H9 (cell line): ENCODE data around the gene BHLHE23. TPM values are rescaled to one million over a fixed set of nuclear protein-coding genes. Genes with fewer than 3 reads are reported as not detected.

Source experiments
- DNase-seq: peaks from one replicate; pipeline ENCODE4 v3.0.0-alpha.2; 2017
- H2AFZ ChIP-seq: one replicate; pipeline ENCODE4 v1.6.1; 2013; ENCODE audit warnings: mild to moderate bottlenecking, low read length, control low read depth, moderate library complexity
- H2AK5ac ChIP-seq: 2 replicates; pipeline ENCODE4 v1.6.1; 2013; ENCODE audit warnings: low read length, control low read depth, mixed read lengths; ENCODE audit not compliant: insufficient read length
- H2BK120ac ChIP-seq: one replicate; pipeline ENCODE4 v1.6.1; 2013; ENCODE audit warnings: low read depth, mild to moderate bottlenecking, low read length, control low read depth, inconsistent platforms; ENCODE audit not compliant: poor library complexity, severe bottlenecking
- H2BK12ac ChIP-seq: 2 replicates; pipeline ENCODE4 v1.6.1; 2013; ENCODE audit warnings: low read length, control low read depth, mixed read lengths, low read depth; ENCODE audit not compliant: insufficient read length
- H2BK15ac ChIP-seq: 2 replicates; pipeline ENCODE4 v1.6.1; 2013; ENCODE audit warnings: low read depth, low read length, control low read depth
- H2BK20ac ChIP-seq: one replicate; pipeline ENCODE4 v1.6.1; 2013; ENCODE audit warnings: low read depth, mild to moderate bottlenecking, low read length, control low read depth, inconsistent platforms; ENCODE audit not compliant: poor library complexity, severe bottlenecking
- H2BK5ac ChIP-seq: 2 replicates; pipeline ENCODE4 v1.6.1; 2013; ENCODE audit warnings: low read length, control low read depth, mixed read lengths; ENCODE audit not compliant: insufficient read length
- H3K14ac ChIP-seq: 2 replicates; pipeline ENCODE4 v1.6.1; 2013; ENCODE audit warnings: low read length, control low read depth; ENCODE audit not compliant: insufficient read depth
- H3K18ac ChIP-seq: 2 replicates; pipeline ENCODE4 v1.6.1; 2013; ENCODE audit warnings: low read depth, mild to moderate bottlenecking, mixed read lengths, low read length, control low read depth; ENCODE audit not compliant: insufficient read length
- H3K23ac ChIP-seq: 2 replicates; pipeline ENCODE4 v1.6.1; 2013; ENCODE audit warnings: low read length, control low read depth, mixed read lengths, low read depth; ENCODE audit not compliant: insufficient read length
- H3K23me2 ChIP-seq: 2 replicates; pipeline ENCODE4 v1.6.1; 2013; ENCODE audit warnings: low read depth, mild to moderate bottlenecking, mixed read lengths, low read length, control low read depth; ENCODE audit not compliant: insufficient read length, poor library complexity, severe bottlenecking
- H3K27ac ChIP-seq: 2 replicates; pipeline ENCODE4 v1.5.1; 2013; ENCODE audit warnings: low read length, control low read depth, mixed read lengths, low read depth; ENCODE audit not compliant: insufficient read length
- H3K27me3 ChIP-seq: 2 replicates; pipeline ENCODE4 v1.6.1; 2013; ENCODE audit warnings: low read length, control low read depth, inconsistent platforms; ENCODE audit not compliant: insufficient read depth
- H3K4ac ChIP-seq: 2 replicates; pipeline ENCODE4 v1.6.1; 2013; ENCODE audit warnings: low read depth, mild to moderate bottlenecking, control low read depth, inconsistent platforms, low read length, moderate library complexity
- H3K4me1 ChIP-seq: 2 replicates; pipeline ENCODE4 v1.6.1; 2013; ENCODE audit warnings: low read length, control low read depth, inconsistent platforms; ENCODE audit not compliant: insufficient read depth
- H3K4me2 ChIP-seq: 2 replicates; pipeline ENCODE4 v1.6.1; 2013; ENCODE audit warnings: low read length, control low read depth, mixed read lengths; ENCODE audit not compliant: insufficient read length, insufficient read depth
- H3K56ac ChIP-seq: 2 replicates; pipeline ENCODE4 v1.6.1; 2013; ENCODE audit warnings: low read depth, mild to moderate bottlenecking, mixed read lengths, low read length, control low read depth; ENCODE audit not compliant: insufficient read length
- H3K79me1 ChIP-seq: 2 replicates; pipeline ENCODE4 v1.6.1; 2013; ENCODE audit warnings: low read depth, mild to moderate bottlenecking, moderate library complexity, low read length, control low read depth, inconsistent platforms; ENCODE audit not compliant: insufficient read depth, poor library complexity, severe bottlenecking
- H3K79me2 ChIP-seq: 2 replicates; pipeline ENCODE4 v1.6.1; 2013; ENCODE audit warnings: low read length, control low read depth, inconsistent platforms; ENCODE audit not compliant: insufficient read depth
- H3K9ac ChIP-seq: 2 replicates; pipeline ENCODE4 v1.6.1; 2013; ENCODE audit warnings: low read length, control low read depth, mixed read lengths; ENCODE audit not compliant: insufficient read length; ENCODE audit errors: extremely low read depth
- H3K9me3 ChIP-seq: one replicate; pipeline ENCODE4 v1.6.1; 2013; ENCODE audit warnings: low read depth, low read length, inconsistent platforms; ENCODE audit not compliant: control insufficient read depth
- H3T11ph ChIP-seq: one replicate; pipeline ENCODE4 v1.6.1; 2013; ENCODE audit warnings: mild to moderate bottlenecking, low read length, control low read depth, inconsistent platforms
- H4K20me1 ChIP-seq: one replicate; pipeline ENCODE4 v1.6.1; 2013; ENCODE audit not compliant: control insufficient read depth, insufficient read length, insufficient read depth
- H4K5ac ChIP-seq: 2 replicates; pipeline ENCODE4 v1.6.1; 2013; ENCODE audit warnings: low read depth, mild to moderate bottlenecking, mixed read lengths, low read length, control low read depth; ENCODE audit not compliant: insufficient read length
- H4K8ac ChIP-seq: replicated peaks from 2 replicates; pipeline ENCODE4 v1.6.1; 2013; ENCODE audit warnings: low read length, control low read depth, mixed read lengths, low read depth; ENCODE audit not compliant: insufficient read length
- H4K91ac ChIP-seq: 2 replicates; pipeline ENCODE4 v1.6.1; 2013; ENCODE audit warnings: low read depth, mild to moderate bottlenecking, moderate library complexity, mixed read lengths, low read length, control low read depth; ENCODE audit not compliant: insufficient read length
- H3K27ac Mint-ChIP-seq, 3 experiments: 2 replicates in 2 of 3; 3 replicates in 1 of 3; pipeline ENCODE4 v1.8.0; 2020 to 2021; ENCODE audit warnings: mixed read lengths in 3 of 3, mild to moderate bottlenecking in 1 of 3, moderate library complexity in 1 of 3
- H3K27me3 Mint-ChIP-seq: 2 replicates; pipeline ENCODE4 v1.8.0; 2021; ENCODE audit warnings: low read depth, mild to moderate bottlenecking, moderate library complexity, mixed read lengths
- H3K36me3 Mint-ChIP-seq, 3 experiments: 2 replicates in 2 of 3; 3 replicates in 1 of 3; pipeline ENCODE4 v1.8.0; 2020 to 2021; ENCODE audit warnings: low read depth in 3 of 3, mixed read lengths in 3 of 3; ENCODE audit not compliant: insufficient read depth in 1 of 3
- H3K4me1 Mint-ChIP-seq, 2 experiments: 2 replicates each; pipeline ENCODE4 v1.8.0; 2020; ENCODE audit warnings: mixed read lengths in 2 of 2
- H3K4me3 Mint-ChIP-seq, 2 experiments: 2 replicates in 1 of 2; 3 replicates in 1 of 2; pipeline ENCODE4 v1.8.0; 2020 to 2021; ENCODE audit warnings: mild to moderate bottlenecking in 2 of 2, mixed read lengths in 2 of 2, moderate library complexity in 1 of 2
- H3K9me3 Mint-ChIP-seq, 2 experiments: 2 replicates in 1 of 2; 3 replicates in 1 of 2; pipeline ENCODE4 v1.8.0; 2020; ENCODE audit warnings: mild to moderate bottlenecking in 2 of 2, mixed read lengths in 2 of 2, moderate library complexity in 1 of 2
- WGBS: extraction: QIAGEN DNeasy Blood & Tissue Kit; methylation state at CpG from one replicate; pipeline ENCODE4 v1.1.7; 2013; ENCODE audit warnings: missing lambda C conversion rate, low lambda C conversion rate, mixed read lengths; ENCODE audit not compliant: insufficient read length; ENCODE audit errors: extremely low coverage; 5-methylcytosine and 5-hydroxymethylcytosine counted together
- total RNA-seq: library from RNA; stranded (reverse); gene quantifications from 2 replicates; pipeline ENCODE4 v1.2.1, GENCODE V29; 2021
- TF ChIP-seq, protein P1 (sequence below): fragments of 200-600 bp; sonication (generic); conservative IDR thresholded peaks from 3 replicates; pipeline ENCODE4 v1.8.0; 2021; ENCODE audit warnings: antibody characterized with exemption, mild to moderate bottlenecking

The BHLHE23 gene
- total RNA-seq, 1 experiment from 2014 or later: 0.35 TPM

DNA sequence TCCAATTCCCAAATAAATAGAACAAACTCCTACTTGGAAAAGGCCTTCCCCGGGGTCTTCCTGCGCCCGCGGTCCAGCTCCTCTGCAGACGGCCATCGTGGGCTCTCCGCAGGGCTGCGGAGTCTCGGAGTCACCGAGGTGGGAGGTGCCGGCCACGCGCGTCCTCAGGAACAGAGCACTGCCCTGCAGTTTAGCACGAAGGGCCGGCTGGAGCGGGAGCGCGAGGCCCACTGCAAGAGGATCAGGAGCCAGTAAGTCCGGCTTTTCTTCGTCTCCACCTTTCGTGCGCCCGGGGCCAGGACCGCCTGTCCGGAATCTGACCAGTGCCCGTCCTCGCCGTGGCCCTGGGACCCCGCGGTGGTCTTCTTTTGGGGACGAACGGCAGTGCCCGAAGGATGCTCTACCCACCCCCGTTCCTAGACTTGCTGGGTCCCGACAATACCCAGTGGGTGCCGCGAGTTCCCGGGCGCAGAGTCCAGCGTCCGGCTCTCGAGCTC, 1.4 kb downstream of the BHLHE23 start:
- Histone ChIP-seq H2BK12ac (no peak overlapping the region), H3K9ac (no peak overlapping the region), H2BK120ac (no peak overlapping the region), H3K4me2 (no peak overlapping the region), H4K20me1 (no peaks in the 10 kb centered on the region), H3K27me3 (peaks cover 59% of the 10 kb centered on the region), H3K27ac (no peak overlapping the region), H3K79me2 (no peaks in the 10 kb centered on the region), H2BK20ac (no peak overlapping the region), H3K14ac (no peak overlapping the region), H4K5ac (no peak overlapping the region), H3T11ph (no peak overlapping the region), H3K18ac (no peak overlapping the region), H3K9me3 (no peaks in the 10 kb centered on the region), H3K4me1 (peaks cover 2% of the 10 kb centered on the region; the same call in 1 of the 2 replicates), H2BK15ac (no peak overlapping the region; the same call in 1 of the 2 replicates), H3K79me1 (no peaks in the 10 kb centered on the region), H4K8ac (no peak overlapping the region), H3K4ac (no peak overlapping the region), H4K91ac (no peak overlapping the region), H3K56ac (no peak overlapping the region), H2AK5ac (no peak overlapping the region), H2BK5ac (no peak overlapping the region), H2AFZ (no peak overlapping the region), H3K23ac (no peak overlapping the region), H3K23me2 (peaks cover 16% of the 10 kb centered on the region)
- TF ChIP-seq, protein P1, sequence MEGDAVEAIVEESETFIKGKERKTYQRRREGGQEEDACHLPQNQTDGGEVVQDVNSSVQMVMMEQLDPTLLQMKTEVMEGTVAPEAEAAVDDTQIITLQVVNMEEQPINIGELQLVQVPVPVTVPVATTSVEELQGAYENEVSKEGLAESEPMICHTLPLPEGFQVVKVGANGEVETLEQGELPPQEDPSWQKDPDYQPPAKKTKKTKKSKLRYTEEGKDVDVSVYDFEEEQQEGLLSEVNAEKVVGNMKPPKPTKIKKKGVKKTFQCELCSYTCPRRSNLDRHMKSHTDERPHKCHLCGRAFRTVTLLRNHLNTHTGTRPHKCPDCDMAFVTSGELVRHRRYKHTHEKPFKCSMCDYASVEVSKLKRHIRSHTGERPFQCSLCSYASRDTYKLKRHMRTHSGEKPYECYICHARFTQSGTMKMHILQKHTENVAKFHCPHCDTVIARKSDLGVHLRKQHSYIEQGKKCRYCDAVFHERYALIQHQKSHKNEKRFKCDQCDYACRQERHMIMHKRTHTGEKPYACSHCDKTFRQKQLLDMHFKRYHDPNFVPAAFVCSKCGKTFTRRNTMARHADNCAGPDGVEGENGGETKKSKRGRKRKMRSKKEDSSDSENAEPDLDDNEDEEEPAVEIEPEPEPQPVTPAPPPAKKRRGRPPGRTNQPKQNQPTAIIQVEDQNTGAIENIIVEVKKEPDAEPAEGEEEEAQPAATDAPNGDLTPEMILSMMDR: no peak
- Mint-ChIP-seq H3K9me3 (peaks cover under 1 to 6% of the 10 kb centered on the region in 2 experiments; a peak in 2 of 5 replicates), H3K36me3 (no peaks in the 10 kb centered on the region), H3K27me3 (peaks cover 92% of the 10 kb centered on the region), H3K27ac (no peak overlapping the region), H3K4me1 (peaks cover 33 to 45% of the 10 kb centered on the region in 2 experiments), H3K4me3 (peak overlapping the region in 1 of 2 experiments; percentile 62; a peak in 1 of 5 replicates)
- WGBS: no CpG with 5 or more reads among the region's 43 CpGs
- no peak for DNase-seq
